OCI-LY7 (cell line): ENCODE measurements around the gene SLCO2A1.

ENCODE experiments used
- EZH2phosphoT487 ChIP-seq: fragments of 200-600 bp; sonication (generic); IDR thresholded peaks from 2 replicates; pipeline ENCODE4 v1.6.1; 2018; ENCODE audit warnings: low read depth, borderline replicate concordance, mild to moderate bottlenecking, mixed run types, antibody characterized with exemption, low read length, moderate library complexity, mixed read lengths
- TF ChIP-seq, protein P1 (sequence below): fragments of 200-600 bp; sonication (generic); conservative IDR thresholded peaks from 2 replicates; pipeline ENCODE4 v1.5.1; 2014; ENCODE audit warnings: mild to moderate bottlenecking, antibody characterized with exemption, low read length, moderate library complexity, mixed read lengths

DNA sequence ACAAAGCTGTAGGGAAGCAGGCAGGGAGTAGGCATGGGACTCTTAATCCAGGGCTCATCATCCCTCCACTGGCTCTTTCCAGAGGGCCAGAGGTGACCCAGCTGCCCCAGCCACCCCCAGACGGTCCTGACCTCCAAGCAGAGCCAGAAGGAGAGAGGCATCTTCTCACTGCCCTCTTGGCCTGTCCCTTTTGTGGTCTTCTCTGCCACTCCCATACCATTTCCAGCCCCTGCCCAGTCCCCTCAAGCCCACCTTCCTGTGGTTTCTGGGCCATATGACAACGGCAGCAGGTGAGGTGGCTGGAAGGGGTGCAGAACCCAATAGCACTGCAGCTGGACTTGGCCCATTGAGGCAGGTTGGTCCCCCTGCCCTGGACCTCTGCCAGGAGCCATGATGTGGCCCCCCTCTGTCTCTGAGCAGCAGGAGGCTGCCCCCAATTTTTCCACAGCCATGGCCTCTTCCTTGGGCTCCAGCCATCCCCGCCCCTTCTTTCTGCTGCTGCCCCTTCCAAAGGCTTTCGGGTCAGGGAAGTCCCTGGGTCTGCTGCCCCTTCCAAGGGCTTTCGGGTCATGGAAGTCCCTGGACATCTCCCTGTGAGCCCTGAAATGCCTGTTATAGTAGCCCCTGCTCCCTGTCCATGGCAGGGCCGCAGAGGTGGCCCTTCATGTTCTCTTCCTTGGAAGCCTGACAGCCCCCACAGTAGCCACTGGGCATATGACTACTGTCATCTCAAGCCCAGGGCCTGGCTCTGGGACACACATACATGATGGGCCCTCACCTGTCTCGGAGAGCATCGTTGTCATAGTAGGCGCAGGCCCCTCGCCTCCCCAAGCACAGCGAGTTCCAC lies 94.5 kb downstream of the SLCO2A1 start:
- TF ChIP-seq, protein P1, sequence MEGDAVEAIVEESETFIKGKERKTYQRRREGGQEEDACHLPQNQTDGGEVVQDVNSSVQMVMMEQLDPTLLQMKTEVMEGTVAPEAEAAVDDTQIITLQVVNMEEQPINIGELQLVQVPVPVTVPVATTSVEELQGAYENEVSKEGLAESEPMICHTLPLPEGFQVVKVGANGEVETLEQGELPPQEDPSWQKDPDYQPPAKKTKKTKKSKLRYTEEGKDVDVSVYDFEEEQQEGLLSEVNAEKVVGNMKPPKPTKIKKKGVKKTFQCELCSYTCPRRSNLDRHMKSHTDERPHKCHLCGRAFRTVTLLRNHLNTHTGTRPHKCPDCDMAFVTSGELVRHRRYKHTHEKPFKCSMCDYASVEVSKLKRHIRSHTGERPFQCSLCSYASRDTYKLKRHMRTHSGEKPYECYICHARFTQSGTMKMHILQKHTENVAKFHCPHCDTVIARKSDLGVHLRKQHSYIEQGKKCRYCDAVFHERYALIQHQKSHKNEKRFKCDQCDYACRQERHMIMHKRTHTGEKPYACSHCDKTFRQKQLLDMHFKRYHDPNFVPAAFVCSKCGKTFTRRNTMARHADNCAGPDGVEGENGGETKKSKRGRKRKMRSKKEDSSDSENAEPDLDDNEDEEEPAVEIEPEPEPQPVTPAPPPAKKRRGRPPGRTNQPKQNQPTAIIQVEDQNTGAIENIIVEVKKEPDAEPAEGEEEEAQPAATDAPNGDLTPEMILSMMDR, result no peak
- TF ChIP-seq EZH2phosphoT487, result no peak
